ENCODE measurements around the gene GPC6. TPM values are rescaled to one million over a fixed set of nuclear protein-coding genes. Genes with fewer than 3 reads are reported as not detected.

GPC6 gene
- polyA plus RNA-seq, 1 donor from 2014 or later, result 9.0 TPM

DNA sequence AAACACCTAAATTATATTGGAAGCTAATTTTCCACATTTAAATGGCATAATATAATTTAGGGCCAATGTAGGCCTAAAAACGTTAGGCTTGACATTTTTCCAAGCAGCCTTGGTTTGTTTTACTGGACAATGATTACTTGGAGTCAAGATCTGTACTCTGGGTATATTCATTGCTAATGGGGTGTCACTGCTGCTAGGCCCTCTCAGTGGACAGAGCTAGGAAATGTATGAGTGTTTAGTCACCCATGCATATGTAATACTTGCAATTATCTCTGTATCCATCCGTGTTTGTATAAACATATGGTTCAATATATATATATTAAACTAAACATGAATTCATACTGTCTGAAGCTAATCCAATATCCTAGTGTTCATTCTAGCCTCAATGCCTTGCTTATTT, 654.8 kb downstream of the GPC6 start:
- no peaks in the 10 kb centered on the region for H3F3A ChIP-seq (ENCODE audit: insufficient read depth, low read length, poor library complexity, severe bottlenecking)
- no peaks in the 10 kb centered on the region for H3K36me3 ChIP-seq (ENCODE audit: insufficient read depth, low read length)
- no peak overlapping the region for H3K4me2 ChIP-seq (ENCODE audit: low read length)
- TF ChIP-seq RAD21 (conservative IDR thresholded peaks at IDR 0.05), result no peak
- no peak for TF ChIP-seq TAF1 (IDR thresholded peaks at IDR 0.05; ENCODE audit: low read depth)
- no peak overlapping the region for H3K4me3 ChIP-seq (ENCODE audit: low read length)
- H4K20me1 ChIP-seq (ENCODE audit: insufficient read depth), result no peaks in the 10 kb centered on the region
- no peak overlapping the region for H3K9ac ChIP-seq (ENCODE audit: low read length)
- H3K27ac ChIP-seq (ENCODE audit: low read length), result no peak overlapping the region
- H2AFZ ChIP-seq (ENCODE audit: low read depth, low read length), result no peak overlapping the region
- no peaks in the 10 kb centered on the region for H3K9me3 ChIP-seq (ENCODE audit: low read length)
- H3K27me3 ChIP-seq (ENCODE audit: insufficient read depth, low read depth, low read length), result no peaks in the 10 kb centered on the region
- H3K9me2 ChIP-seq (ENCODE audit: insufficient read depth, low read length), result no peaks in the 10 kb centered on the region
- no peaks in the 10 kb centered on the region for H3K79me2 ChIP-seq (replicated peaks; ENCODE audit: insufficient read depth, low read length)

DNA sequence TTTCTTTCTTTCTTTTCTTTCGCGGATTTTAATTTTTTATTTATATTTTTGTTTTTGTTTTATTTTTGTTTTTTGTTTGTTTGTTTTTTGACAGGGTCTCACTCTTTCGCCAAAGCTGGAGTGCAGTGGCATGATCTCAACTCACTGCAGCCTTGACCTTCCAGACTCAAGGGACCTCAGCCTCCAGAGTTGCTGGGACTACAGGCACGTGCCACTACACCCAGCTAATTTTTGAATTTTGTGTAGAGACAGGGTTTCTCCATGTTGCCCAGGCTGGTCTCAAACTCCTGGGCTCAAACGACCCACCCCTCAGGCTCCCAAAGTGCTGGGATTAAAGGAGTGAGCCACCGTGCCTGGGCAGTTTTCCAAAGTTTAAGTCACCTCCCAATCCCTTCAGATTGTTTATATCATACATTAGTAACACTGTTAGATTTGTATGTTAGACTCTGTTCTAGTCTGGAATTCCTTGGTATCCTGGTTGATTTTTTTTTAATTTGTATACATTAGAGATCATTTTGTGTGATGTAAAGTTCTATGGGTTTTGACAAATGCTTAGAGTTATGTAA, 655.6 kb downstream of the GPC6 start:
- TF ChIP-seq EZH2 (IDR thresholded peaks at IDR 0.05; ENCODE audit: borderline replicate concordance, insufficient read depth, low read length, poor library complexity, severe bottlenecking), result no peak
- TF ChIP-seq, protein P1, sequence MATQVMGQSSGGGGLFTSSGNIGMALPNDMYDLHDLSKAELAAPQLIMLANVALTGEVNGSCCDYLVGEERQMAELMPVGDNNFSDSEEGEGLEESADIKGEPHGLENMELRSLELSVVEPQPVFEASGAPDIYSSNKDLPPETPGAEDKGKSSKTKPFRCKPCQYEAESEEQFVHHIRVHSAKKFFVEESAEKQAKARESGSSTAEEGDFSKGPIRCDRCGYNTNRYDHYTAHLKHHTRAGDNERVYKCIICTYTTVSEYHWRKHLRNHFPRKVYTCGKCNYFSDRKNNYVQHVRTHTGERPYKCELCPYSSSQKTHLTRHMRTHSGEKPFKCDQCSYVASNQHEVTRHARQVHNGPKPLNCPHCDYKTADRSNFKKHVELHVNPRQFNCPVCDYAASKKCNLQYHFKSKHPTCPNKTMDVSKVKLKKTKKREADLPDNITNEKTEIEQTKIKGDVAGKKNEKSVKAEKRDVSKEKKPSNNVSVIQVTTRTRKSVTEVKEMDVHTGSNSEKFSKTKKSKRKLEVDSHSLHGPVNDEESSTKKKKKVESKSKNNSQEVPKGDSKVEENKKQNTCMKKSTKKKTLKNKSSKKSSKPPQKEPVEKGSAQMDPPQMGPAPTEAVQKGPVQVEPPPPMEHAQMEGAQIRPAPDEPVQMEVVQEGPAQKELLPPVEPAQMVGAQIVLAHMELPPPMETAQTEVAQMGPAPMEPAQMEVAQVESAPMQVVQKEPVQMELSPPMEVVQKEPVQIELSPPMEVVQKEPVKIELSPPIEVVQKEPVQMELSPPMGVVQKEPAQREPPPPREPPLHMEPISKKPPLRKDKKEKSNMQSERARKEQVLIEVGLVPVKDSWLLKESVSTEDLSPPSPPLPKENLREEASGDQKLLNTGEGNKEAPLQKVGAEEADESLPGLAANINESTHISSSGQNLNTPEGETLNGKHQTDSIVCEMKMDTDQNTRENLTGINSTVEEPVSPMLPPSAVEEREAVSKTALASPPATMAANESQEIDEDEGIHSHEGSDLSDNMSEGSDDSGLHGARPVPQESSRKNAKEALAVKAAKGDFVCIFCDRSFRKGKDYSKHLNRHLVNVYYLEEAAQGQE (IDR thresholded peaks at IDR 0.05; ENCODE audit: borderline replicate concordance), result no peak
- TF ChIP-seq POLR2AphosphoS5 (IDR thresholded peaks at IDR 0.05), result no peak
- TF ChIP-seq, protein P2, sequence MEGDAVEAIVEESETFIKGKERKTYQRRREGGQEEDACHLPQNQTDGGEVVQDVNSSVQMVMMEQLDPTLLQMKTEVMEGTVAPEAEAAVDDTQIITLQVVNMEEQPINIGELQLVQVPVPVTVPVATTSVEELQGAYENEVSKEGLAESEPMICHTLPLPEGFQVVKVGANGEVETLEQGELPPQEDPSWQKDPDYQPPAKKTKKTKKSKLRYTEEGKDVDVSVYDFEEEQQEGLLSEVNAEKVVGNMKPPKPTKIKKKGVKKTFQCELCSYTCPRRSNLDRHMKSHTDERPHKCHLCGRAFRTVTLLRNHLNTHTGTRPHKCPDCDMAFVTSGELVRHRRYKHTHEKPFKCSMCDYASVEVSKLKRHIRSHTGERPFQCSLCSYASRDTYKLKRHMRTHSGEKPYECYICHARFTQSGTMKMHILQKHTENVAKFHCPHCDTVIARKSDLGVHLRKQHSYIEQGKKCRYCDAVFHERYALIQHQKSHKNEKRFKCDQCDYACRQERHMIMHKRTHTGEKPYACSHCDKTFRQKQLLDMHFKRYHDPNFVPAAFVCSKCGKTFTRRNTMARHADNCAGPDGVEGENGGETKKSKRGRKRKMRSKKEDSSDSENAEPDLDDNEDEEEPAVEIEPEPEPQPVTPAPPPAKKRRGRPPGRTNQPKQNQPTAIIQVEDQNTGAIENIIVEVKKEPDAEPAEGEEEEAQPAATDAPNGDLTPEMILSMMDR (IDR thresholded peaks at IDR 0.05; ENCODE audit: poor library complexity, severe bottlenecking), result no peak
- no peak for TF ChIP-seq RAD21 (conservative IDR thresholded peaks at IDR 0.05)
- no peak for TF ChIP-seq EP300 (conservative IDR thresholded peaks at IDR 0.05; ENCODE audit: poor library complexity, severe bottlenecking)
- no peak overlapping the region for H3K4me2 ChIP-seq (ENCODE audit: low read length)
- no peaks in the 10 kb centered on the region for H3K79me2 ChIP-seq (replicated peaks; ENCODE audit: insufficient read depth, low read length)
- H3K27ac ChIP-seq (ENCODE audit: low read length), result no peak overlapping the region
- H3F3A ChIP-seq (ENCODE audit: insufficient read depth, low read length, poor library complexity, severe bottlenecking), result no peaks in the 10 kb centered on the region
- H4K20me1 ChIP-seq (ENCODE audit: insufficient read depth), result no peaks in the 10 kb centered on the region
- H3K9me3 ChIP-seq (ENCODE audit: low read length), result no peaks in the 10 kb centered on the region
- H3K36me3 ChIP-seq (ENCODE audit: insufficient read depth, low read length), result no peaks in the 10 kb centered on the region
- no peak overlapping the region for H3K9ac ChIP-seq (ENCODE audit: low read length)
- H3K9me2 ChIP-seq (ENCODE audit: insufficient read depth, low read length), result no peaks in the 10 kb centered on the region
- H3K27me3 ChIP-seq (ENCODE audit: insufficient read depth, low read depth, low read length), result no peaks in the 10 kb centered on the region
- no peak overlapping the region for H2AFZ ChIP-seq (ENCODE audit: low read depth, low read length)
- H3K4me3 ChIP-seq (ENCODE audit: low read length), result no peak overlapping the region

DNA sequence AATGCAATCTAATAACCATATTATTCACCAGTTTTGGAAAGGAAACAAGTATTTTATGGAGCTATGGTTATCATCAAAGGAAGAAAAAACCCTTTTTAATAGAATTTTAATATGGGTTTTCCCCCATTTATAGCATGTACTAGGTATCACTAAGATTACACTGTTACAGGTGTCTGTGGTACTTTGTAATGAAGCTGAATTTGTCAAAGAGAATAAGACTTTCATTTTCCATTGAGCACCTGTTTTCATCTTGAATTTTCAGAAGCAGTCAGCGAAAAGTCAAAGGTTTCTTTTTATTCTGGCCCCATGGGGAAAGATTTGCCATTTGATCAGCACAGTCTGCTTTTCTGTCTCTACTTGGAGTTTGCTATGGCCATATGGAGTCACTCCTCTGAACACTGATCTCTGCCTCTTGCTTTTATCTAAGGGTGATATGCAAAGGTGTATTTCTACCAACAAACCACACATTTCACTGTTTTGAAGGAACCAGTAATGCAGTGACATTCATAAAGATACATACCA, 662.9 kb downstream of the GPC6 start:
- TF ChIP-seq, protein P2 (IDR thresholded peaks at IDR 0.05; ENCODE audit: poor library complexity, severe bottlenecking), result no peak
- TF ChIP-seq TAF1 (IDR thresholded peaks at IDR 0.05; ENCODE audit: low read depth) (no peak), POLR2AphosphoS5 (IDR thresholded peaks at IDR 0.05) (no peak), EZH2 (IDR thresholded peaks at IDR 0.05; ENCODE audit: borderline replicate concordance, insufficient read depth, low read length, poor library complexity, severe bottlenecking) (no peak)
- TF ChIP-seq, protein P1 (IDR thresholded peaks at IDR 0.05; ENCODE audit: borderline replicate concordance), result no peak
- no peaks in the 10 kb centered on the region for H3F3A ChIP-seq (ENCODE audit: insufficient read depth, low read length, poor library complexity, severe bottlenecking)
- no peak overlapping the region for H2AFZ ChIP-seq (ENCODE audit: low read depth, low read length)
- H3K9me2 ChIP-seq (ENCODE audit: insufficient read depth, low read length), result no peaks in the 10 kb centered on the region
- no peaks in the 10 kb centered on the region for H3K79me2 ChIP-seq (replicated peaks; ENCODE audit: insufficient read depth, low read length)
- no peaks in the 10 kb centered on the region for H3K9me3 ChIP-seq (ENCODE audit: low read length)
- no peaks in the 10 kb centered on the region for H4K20me1 ChIP-seq (ENCODE audit: insufficient read depth)
- no peak overlapping the region for H3K9ac ChIP-seq (ENCODE audit: low read length)
- no peak overlapping the region for H3K27ac ChIP-seq (ENCODE audit: low read length)
- H3K36me3 ChIP-seq (ENCODE audit: insufficient read depth, low read length), result no peaks in the 10 kb centered on the region
- no peak overlapping the region for H3K4me3 ChIP-seq (ENCODE audit: low read length)
- H3K27me3 ChIP-seq (ENCODE audit: insufficient read depth, low read depth, low read length), result no peaks in the 10 kb centered on the region
- H3K4me2 ChIP-seq (ENCODE audit: low read length), result no peak overlapping the region

Data from neural cell (in vitro differentiated cells).